ENCODE data around the gene PRKD2.

DNA sequence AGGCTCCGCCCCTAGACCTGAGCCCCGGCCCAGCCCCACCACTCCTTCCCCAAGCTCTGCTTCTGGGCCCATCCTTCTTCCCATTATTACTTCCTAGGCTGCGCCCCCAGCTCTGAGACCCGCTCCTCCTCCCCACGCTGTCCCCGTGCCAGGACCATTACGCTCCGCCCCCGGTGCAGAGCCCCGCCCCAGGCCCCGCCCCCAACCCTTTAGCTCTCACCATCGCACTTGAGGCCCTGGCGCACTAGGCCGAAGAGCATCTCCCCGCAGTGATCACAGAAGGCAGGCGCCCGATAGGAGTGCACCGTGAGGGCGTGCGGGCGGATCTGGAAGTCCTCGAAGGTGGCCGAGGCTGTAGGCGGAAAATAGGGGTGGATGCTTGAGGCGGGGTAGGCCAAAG, 6.2 kb downstream of the PRKD2 start:
- TF ChIP-seq EZH2 (IDR thresholded peaks at IDR 0.05; ENCODE audit: insufficient read depth, poor library complexity, severe bottlenecking) (no peak), EZH2phosphoT487 (IDR thresholded peaks at IDR 0.05; ENCODE audit: insufficient read depth, low read depth) (no peak)

Measured in GM23248 (cell line).